Activated CD8-positive, alpha-beta memory T cell treated with anti-CD3 and anti-CD28 coated beads for 24 hours (primary cell): Measurements from ENCODE around the gene MYLK3.
"Not testable (repeated sequence)": the region's sequence is repeated elsewhere in the genome, so short reads cannot be mapped to it uniquely, and the experiment has no call there.

Source experiments
- DNase-seq: peaks from one replicate; pipeline ENCODE4 v3.0.0-alpha.2; 2020

MYLK3 gene

DNA sequence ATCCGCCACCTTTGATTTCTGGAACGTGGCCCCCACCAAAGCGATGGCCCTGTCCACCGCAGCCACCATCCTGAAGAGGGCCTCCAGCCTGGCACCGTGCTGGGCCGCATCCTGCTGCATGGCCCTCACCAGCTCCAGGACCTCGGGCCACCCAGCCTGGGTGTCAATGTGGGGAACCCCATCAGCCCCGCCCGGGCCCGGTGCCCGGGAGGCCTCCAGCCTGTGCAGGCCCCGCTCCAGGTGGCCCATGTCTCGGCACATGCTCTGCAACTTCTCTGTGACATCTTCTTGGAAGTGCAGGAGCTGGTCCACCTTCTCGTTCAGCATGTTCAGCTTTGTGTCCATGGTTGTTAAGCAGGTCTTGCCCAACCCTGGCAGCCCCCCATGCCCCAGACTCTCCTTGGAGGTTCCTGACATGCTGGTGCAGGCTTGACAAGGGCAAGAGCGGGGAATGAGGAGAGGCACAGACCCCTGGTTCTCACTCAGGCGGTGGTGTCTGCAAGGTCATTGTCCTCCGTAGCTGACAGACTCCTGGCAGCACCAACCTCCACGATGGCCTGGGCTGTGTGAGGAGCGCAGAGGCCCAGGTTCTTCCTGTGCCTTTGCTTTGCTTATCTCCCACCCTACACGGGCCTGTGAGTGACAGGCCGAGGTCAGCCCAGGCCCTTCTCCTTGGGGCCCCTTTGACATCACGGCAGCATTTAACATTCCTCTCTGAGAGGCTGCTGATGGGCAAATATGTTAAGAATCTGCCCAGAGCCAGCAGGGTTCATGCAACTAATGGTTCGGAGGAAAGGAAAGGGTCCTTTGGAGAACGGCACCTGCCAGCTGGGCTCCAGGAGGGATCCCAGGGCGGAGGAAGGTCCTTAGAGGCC lies at the start of gene MYLK3:
TSS of gene MYLK3 (minus strand) at position 568 of the 875 bp plus-strand sequence. CDS start at position 417, 151 bp downstream.
- no peak for DNase-seq

DNA sequence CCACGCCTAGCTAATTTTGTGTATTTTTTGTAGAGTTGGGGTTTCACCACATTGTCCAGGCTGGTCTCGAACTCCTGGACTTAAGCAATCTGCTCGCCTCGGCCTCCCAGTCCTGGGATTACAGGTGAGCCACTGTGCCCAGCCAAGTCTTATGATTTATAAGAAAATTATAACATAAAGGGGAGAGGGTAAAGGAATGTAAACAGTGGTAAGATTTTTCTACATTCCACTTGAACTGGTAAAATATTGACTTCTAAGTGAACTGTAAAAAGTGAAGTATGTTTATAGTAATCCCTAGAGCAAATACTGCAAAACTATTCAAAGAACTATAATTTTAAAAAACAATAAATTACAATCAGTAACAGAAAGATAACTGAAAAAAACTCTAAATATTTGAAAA lies 49.4 kb upstream of the MYLK3 start:
- no peak for DNase-seq

DNA sequence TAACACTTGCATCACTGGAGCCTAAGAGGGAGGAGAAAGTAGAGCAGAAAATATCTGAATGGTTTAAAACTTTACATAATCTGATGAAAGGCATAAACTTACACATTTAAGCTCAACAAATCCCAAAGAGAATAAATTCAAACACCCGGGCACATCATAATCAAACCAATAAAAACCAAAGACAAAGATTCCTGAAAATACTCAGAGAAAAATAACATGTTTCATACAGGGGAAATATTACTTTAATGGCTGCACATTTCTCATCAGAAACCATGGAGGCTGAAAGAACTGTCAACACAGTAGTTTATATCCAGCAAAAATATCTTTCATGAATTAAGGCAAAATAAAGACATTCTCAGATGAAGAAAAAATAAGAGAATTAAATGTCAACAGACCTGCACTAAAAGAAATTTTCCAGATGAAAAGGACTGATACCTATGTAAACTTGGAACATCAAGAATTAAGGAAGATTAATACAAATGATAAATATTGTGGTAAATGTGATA lies 48.7 kb upstream of the MYLK3 start:
- DNase-seq: no peak

DNA sequence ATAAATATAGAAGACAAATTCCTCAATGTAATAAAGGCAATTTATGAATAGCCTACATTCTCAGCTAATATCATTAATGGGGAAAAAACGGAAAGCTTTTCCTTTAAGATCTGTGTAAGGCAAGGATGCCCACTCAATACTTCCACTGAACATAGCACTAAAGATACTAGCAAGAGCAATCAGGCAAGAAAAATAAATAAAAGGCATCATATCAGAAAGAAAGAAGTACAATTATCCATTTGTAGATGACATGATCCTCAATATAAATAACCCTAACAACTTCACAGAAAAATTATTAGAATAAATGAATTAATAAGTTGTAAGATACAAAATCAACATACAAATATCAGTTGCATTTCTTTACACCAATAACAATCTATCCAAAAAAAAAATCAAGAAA lies 45.7 kb upstream of the MYLK3 start:
- no peak for DNase-seq

DNA sequence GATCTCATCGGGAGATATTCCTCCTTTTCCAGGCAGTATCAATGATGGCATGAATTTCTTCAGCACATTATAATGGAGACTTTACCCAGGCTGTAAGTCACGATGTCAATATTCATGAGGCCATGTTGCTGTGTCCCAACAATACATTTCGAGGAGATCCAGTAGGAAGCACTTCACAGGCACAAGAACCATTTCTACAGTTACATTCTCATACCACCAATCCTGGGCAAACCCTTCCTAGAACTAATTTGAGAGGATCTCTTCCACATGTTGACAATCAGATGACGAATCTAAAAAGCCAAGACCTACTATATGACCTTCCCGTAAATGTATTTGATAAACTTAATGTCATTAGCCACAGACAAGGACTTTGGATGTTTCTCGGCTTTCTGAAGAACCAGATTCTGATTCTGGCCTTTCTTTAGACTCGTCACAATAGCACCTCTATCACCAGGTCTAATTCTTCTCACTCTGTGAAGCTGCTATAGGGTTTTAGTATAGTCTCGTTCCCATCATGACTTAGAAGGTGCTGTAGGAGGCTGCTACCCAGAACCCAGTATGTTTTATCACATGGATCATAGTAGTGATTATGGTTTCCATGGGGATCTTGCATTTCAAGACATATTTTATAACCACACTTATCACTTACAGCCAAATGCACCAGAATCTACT lies 42.6 kb upstream of the MYLK3 start:
- no peak for DNase-seq

DNA sequence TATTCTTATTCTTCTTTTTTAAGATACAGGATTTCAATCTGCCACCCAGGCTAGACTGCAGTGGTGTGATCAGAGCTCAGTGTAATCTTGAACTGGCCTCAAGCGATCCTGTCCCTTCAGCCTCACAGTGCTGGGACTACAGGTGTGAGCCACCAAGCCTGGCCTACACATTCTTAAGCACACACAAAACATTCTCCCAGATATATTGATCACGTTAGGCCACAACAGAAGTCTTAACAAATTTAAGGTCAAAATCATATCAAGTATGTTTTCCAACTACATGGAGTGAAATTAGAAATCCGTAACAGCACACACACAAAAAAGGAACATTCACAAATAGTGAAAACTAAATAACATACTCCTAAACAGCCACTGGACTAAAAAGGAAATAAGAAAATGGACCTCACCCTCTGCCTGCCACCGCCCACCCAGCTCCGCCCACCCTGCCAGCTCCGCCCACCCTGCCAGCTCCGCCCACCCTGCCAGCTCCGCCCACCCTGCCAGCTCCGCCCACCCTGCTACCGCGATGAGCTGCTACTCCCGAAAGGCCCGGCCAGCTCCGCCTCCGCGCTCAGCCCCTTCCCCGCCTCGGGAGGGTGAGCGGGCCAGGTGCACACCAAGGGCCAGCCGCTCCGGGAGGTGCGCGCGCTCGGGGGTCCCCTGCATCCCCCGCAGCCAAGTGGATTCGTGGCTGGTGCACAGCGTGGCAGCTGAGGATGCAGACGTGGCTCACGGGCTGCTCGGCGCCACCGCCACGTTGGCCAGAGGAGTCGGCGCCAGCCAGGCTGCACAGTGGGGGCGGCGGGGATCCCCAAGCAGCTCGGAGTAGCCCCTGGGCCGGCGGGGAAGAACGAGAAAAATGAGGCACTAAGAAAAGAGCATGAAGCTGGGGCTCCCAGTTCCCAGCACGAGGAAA lies 41.6 kb upstream of the MYLK3 start:
- DNase-seq: peak; percentile 91

DNA sequence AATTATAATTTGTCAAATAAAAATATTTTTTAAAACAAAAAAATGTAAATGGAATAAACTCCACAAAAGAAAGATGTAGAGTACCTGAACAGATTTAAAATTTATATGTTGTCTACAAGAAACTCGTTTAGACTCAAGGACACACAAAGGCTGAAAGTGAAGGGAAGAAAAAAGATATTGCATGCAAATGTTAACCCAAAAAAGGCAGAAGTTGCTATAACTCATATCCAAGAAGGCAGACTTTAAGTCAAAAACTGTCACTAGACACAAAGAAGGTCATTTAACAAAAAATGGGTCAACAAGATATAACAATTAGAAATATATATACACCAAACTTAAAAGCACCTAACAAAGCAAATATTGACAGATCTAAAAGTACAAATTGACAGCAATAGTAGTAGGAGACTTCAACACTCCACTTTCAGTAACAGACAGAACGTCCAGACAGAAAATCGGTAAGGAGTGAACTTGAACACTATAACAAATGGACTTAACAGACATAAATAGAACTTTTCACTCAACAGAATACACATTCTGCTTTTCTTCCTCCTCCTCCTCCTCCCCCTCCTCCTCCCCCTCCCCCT lies 40.8 kb upstream of the MYLK3 start:
- no peak for DNase-seq

DNA sequence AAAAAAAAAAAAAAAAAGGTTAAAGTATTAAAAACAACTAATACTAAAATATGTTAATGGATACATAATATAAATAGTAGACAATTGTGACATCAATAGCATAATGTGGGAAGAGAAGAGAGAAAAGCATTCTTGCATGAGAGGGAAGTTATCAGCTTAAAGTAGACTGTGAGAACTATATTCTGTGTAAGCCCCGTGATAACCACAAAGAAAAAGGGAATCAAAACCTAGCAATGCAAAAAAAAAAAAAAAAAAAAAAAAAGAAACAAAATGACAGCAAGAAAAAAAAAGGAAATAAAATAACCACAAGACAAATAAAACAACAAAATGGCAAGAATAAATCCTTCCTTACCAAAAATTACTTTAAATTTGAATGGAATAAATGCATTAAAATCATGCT lies 39.8 kb upstream of the MYLK3 start:
- DNase-seq: no peak

DNA sequence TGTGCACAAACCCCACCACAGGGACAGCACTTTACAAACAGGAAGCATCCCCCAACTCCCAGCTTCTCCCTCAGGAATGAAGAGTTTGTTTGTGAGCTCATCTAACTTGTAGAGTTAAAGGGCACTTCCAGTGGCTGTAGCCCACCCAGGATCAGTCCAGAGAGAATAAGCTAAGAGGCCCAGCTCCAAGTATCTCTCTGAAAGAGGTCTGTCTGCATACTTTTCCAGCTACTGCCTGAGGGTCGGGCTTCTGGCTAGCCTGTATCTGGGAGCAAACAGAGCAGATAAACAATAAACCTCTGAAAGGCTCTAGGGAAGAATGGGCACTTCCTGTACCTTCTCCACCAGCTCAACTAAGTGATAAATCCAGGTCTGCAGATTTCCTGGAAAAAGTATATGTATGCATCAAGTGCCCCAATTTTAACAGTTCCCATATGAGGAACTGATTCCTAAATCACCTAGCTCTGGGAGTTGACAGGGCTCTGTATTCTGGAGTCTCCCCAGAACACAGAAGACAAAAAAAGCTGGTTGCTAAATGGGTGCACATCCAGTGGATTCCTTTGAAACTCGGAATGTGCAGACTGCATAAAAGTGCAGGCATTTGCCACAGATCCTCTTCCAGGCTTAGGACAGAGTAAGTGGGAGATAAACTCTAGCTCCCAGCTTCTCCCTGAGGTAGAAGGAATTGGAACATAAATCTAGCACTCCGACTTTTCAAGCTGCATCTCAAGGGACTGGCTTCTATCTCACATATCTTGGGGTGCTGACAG lies 37.1 kb upstream of the MYLK3 start:
- no peak for DNase-seq

DNA sequence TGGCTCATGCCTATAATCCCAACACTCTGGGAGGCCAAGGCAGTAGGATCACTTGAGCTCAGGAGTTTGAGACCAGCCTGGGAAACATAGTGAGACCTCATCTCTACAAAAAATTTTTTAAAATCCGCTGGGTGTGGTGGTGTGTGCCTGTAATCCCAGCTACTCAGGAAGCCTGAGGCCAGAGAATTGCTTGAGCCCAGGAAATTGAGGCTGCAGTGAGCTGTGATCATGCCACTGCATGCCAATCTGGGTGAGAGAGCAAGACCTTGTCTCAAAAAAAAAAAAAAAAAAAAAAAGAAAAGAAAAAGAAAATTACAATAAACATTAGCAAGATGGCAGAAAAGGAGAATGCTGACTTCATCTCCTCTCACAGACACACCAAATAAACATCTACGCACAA lies 36.4 kb upstream of the MYLK3 start:
- DNase-seq: not testable (repeated sequence)

DNA sequence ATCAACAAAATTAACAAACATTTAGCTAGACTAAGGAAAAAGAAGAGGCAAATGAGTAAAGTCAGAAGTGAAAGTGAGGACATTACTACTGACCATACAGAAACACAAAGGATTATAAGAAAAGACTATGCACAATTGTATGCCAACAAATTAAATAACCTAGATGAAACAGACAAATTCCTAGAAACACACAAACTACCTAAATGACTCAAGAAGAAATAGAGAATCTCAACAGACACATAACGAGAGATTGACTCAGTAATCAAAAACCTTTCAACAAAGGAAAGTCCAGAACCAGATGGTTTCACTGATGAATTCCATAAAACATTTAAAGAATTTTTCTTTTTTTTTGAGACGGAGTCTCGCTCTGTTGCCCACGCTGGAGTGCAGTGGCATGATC lies 35.7 kb upstream of the MYLK3 start:
- DNase-seq: no peak

DNA sequence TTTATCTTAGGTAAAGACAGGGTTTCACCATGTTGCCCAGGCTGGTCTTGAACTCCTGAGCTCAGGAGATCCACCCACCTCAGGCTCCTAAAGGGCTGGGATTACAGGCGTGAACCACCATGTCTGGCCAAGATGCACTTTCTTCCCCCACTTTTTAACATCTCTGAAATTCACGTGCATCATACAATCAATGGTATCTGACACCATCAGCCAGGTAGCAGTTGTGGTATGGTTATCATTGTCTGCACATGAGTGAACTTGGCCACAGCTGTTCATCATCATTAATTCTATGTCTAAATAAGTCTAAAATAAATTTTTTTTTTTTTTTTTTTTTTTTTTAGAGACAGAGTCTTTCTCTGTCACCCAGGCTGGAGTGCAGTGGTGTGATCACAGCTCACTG lies 34.2 kb upstream of the MYLK3 start:
- DNase-seq: no peak

DNA sequence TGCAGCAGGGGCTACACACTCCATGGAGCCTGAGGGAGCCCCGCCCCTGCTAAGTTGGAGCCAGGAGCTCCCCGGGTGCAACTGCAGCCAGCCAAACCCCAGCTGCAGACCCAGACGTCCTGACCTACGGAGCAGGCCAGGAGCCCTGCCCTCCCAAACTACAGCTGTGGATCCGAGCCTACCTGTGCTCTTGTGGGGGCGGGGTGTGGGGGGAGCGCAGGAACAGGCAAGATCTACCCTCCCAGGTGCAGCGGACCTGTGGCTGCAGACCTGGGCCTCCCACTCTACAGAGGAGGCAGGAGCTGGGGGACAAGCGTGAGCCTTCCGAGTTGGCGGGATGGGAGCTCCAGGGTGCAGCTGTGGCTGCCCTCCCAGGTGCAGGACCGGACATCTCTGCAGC lies 29.7 kb upstream of the MYLK3 start:
- DNase-seq: no peak

DNA sequence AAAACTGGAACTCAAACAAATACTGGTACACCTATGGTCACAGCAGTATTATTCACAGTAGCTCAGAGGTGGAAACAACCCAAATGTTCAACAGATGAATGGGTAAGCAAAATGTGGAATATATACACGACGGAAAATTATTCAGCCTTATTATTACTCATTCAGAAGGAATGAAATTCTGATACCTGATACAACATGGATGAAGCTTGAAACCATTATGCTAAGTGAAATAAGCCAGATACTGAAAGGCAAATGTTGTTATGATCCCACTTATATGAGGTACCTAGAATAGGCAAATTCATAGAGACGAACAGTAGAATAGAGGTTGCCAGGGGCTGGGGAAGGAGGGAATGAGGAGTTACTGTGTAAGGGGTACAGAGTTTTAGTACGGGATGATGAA lies 27.1 kb upstream of the MYLK3 start:
- no peak for DNase-seq

DNA sequence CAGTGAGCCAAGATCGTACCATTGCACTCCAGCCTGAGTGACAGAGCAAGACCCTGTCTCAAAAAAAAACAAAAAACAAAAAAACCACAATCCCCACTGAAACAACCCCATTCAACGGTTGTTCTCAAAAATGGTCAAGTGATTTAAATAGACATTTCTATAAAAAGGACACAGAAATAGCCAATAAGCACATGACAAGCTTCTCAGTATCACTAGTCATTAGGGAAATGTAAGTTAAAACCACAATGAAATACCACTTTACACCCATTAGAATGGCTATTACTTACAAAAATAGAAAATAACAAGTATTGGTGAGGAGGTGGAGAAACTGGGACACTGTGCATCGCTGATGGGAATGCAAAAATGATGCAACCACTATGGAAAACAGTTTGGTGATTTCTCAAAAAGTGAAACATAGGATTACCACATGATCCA lies 26.6 kb upstream of the MYLK3 start:
- no peak for DNase-seq

DNA sequence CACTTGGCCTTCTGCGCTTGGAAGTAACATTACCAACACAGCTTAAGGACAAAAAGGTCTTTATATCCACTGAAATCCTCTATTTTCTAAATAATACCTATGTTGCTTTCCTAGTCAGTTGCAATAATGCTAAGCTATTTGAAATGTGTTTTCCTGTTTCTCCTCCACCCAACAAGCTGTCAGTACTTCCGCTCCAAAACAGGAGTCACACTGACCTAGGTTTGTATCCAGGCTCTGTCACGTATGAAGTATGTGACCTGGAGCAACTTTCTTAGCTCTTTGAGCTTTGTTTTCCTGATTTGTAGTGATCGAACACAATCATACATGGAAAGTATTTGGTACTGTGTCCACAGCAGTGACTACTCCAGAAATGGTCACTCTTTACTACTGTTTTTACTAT lies 24.3 kb upstream of the MYLK3 start:
- DNase-seq: no peak

DNA sequence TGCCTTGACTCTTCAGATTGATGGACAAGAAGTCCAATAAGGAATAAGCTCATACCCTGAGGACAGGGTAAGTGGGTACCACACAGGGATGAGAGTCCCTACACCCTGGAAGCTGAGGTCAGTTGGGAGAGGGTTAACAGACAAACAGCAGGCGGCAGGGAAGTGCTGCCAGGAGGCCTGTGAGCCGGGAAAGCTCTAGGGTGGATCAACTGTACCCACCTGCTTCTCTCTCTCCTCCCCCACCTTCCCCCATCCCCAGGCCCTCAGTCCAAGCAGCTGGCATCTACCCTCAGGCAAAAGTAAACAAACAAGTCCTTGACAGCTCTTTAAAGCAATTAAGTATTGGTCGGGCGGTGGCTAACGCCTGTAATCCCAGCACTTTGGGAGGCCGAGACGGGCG lies 20.7 kb upstream of the MYLK3 start:
- no peak for DNase-seq

DNA sequence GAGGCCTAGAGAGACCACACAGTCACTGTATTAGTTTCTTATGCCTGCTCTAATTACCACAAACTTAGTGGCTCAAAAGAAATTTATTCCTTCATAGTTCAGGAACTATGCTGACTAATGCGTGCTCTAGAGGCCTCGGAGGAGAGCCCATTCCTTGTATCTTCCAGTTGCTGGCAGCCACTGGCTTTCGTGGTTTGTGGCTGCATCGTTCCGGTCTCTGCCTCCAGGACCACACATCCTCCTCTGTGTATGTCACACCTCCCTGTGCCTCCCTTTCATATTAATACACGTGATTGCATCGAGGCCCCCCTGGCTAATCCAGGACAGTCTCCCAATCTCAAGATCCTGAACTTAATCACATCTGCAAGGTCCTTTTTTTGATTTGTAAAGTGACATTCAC lies 16.9 kb upstream of the MYLK3 start:
- no peak for DNase-seq

DNA sequence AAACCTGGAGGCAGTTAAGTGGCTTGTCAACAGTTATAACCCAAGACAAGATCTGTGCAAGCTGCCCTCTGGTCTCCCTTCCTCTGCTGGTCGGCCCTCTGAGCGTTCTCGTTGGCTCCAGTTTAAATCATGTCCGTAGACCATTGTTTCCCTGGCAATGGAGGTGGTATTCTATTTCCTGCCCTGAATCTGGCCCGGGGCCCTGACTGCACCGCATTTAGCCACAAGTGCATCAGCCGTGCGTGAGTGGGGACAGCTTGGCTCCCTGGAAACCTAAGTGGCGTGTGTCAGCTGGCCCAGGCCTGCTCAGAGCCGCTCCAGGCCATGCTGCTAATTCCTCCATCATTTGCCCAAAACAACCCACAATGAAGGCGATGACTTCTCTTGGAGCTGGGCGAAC lies 15.0 kb upstream of the MYLK3 start:
- no peak for DNase-seq

DNA sequence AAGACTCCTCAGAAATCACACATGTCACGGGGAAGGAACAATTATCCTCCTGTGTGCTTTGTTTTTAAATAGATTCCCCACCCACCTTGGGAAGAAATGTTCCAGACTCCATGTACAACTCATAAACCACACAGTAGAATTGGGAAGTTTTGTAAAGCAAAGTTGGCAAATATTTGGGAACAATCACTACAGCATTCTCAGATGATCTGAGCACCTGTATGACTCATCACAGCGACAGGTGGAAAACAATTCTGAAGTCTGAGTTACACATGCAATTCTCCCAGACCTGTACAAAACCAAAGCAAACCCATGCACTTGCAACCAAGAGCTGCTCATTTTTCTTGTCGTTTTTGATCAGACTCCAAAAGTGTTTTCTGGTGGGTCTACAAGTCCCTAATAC lies 14.4 kb upstream of the MYLK3 start:
- no peak for DNase-seq

DNA sequence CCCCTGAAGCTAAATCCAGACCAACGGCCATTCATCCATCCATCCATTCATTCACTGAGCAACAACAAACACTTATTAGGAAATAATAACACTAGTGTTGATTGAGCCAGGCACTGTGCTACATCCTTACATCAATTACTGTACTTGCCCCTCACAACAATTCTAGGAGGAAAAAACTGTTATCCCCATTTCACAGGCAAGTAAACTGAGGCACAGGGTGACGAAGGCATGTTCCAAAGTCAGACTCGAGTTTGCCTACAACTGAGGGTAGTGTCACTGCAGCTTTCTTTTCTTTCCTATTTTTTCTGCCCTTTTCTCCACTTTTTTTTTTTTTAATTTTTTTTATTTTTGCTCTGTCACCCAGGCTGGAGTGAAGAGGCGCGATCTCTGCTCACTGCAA lies 11.2 kb upstream of the MYLK3 start:
- no peak for DNase-seq
